ENCODE measurements around the gene NANS. TPM values are rescaled to one million over a fixed set of nuclear protein-coding genes. Genes with fewer than 3 reads are reported as not detected.

The NANS gene
- 101 and 156 TPM in 2 replicates for total RNA-seq

GRCh38 chr9:98056269-98057137 lies at the start of gene NANS:
NANS (plus strand) TSS chr9:98056732; CDS start chr9:98056809, 77 bp downstream.

GRCh38 chr9:98118640-98119601 lies 62.4 kb downstream of the NANS start, which contains the start of gene TRIM14:
TRIM14 (minus strand) TSS chr9:98119222; CDS start chr9:98119188, 34 bp downstream.

Other genes starting within 250 kb of the NANS start
- 2.1 and 4.1 TPM in 2 replicates for gene FOXE1, start 203.5 kb upstream of the NANS start, total RNA-seq
- 14.5 and 16.1 TPM in 2 replicates for gene TRMO, start 134.2 kb upstream of the NANS start, total RNA-seq
- not detected in 2 replicates for gene HEMGN, start 118.6 kb upstream of the NANS start, total RNA-seq
- 5.5 and 5.8 TPM in 2 replicates for gene ANP32B, start 73.4 kb upstream of the NANS start, total RNA-seq
- 9.0 and 9.6 TPM in 2 replicates for gene TRIM14, start 62.5 kb downstream of the NANS start, total RNA-seq
- 17.1 and 29.8 TPM in 2 replicates for gene CORO2A, start 135.9 kb downstream of the NANS start, total RNA-seq
- 74.5 and 89.1 TPM in 2 replicates for gene TBC1D2, start 198.9 kb downstream of the NANS start, total RNA-seq

Measured in tracheal epithelial cell (primary cell).